ENCODE data around the gene NES.

The NES gene

DNA sequence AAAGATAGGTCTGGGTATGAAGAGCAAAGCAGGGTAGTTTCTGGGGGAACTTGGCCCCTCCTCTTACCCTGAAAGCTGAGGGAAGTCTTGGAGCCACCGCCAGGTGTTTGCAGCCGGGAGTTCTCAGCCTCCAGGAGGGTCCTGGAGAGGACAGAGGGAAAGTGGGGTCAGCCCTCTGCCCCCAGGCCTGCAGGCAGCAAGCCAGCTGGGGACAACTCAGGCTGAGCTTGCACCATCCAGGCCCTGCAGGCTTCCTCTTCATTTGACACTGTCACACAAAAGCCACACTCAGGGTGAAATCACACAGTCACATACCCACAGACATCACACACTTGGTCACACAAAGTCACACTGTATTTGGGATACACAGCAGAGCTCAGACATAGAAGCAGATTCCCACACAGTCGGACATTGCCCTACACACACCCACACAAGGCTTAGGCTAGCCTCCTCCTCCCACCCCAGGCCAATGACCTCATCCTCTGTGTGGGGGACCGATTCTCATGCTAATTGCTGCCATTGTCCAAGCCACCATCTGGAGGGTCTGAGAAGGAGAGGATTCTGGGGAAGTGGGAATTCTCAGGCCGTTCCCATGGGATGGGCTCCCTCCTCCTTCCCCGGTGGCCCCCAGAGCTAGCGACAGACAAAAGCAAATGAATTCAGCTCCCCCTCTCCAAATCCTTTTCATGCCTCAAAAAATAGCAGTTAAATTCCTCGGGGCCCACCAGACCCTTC lies 3.7 kb downstream of the NES start (continued):
- TF ChIP-seq, protein P1, sequence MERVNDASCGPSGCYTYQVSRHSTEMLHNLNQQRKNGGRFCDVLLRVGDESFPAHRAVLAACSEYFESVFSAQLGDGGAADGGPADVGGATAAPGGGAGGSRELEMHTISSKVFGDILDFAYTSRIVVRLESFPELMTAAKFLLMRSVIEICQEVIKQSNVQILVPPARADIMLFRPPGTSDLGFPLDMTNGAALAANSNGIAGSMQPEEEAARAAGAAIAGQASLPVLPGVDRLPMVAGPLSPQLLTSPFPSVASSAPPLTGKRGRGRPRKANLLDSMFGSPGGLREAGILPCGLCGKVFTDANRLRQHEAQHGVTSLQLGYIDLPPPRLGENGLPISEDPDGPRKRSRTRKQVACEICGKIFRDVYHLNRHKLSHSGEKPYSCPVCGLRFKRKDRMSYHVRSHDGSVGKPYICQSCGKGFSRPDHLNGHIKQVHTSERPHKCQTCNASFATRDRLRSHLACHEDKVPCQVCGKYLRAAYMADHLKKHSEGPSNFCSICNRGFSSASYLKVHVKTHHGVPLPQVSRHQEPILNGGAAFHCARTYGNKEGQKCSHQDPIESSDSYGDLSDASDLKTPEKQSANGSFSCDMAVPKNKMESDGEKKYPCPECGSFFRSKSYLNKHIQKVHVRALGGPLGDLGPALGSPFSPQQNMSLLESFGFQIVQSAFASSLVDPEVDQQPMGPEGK (tag by site-specific recombination; IDR thresholded peaks at IDR 0.05), result peak; percentile 83
- TF ChIP-seq ATF2 (tag by site-specific recombination; IDR thresholded peaks at IDR 0.05; ENCODE audit: low read depth) (peak; percentile 94), ZNF600 (tag by site-specific recombination; IDR thresholded peaks at IDR 0.05) (peak; percentile 75), IKZF3 (tag by site-specific recombination; IDR thresholded peaks at IDR 0.05) (peak; percentile 74; the same call in 1 of the 2 replicates), YY2 (tag by site-specific recombination; IDR thresholded peaks at IDR 0.05) (no peak), KLF9 (tag by site-specific recombination; IDR thresholded peaks at IDR 0.05; ENCODE audit: low read depth) (peak; percentile 32; the same call in 1 of the 2 replicates), ZNF76 (tag by site-specific recombination; IDR thresholded peaks at IDR 0.05; ENCODE audit: borderline replicate concordance, low read depth) (no peak), KLF10 (tag by site-specific recombination; IDR thresholded peaks at IDR 0.05) (no peak), INSM2 (tag by site-specific recombination; IDR thresholded peaks at IDR 0.05) (no peak), GLIS1 (tag by site-specific recombination; IDR thresholded peaks at IDR 0.05) (peak; percentile 98), ZNF324 (tag by site-specific recombination; IDR thresholded peaks at IDR 0.05) (0 out of 2 replicates have a peak, but pooled peaks have one; percentile 20), ZFHX2 (tag by site-specific recombination; conservative IDR thresholded peaks at IDR 0.05) (peak; percentile 99), MEIS1 (CRISPR knock-in tag; IDR thresholded peaks at IDR 0.05; ENCODE audit: borderline replicate concordance) (no peak), ZBTB21 (tag by site-specific recombination; IDR thresholded peaks at IDR 0.05) (0 out of 2 replicates have a peak, but pooled peaks have one; percentile 33), ZNF48 (tag by site-specific recombination; IDR thresholded peaks at IDR 0.05) (no peak), ZNF629 (tag by site-specific recombination; IDR thresholded peaks at IDR 0.05) (peak; percentile 69)
- TF ChIP-seq, protein P2, sequence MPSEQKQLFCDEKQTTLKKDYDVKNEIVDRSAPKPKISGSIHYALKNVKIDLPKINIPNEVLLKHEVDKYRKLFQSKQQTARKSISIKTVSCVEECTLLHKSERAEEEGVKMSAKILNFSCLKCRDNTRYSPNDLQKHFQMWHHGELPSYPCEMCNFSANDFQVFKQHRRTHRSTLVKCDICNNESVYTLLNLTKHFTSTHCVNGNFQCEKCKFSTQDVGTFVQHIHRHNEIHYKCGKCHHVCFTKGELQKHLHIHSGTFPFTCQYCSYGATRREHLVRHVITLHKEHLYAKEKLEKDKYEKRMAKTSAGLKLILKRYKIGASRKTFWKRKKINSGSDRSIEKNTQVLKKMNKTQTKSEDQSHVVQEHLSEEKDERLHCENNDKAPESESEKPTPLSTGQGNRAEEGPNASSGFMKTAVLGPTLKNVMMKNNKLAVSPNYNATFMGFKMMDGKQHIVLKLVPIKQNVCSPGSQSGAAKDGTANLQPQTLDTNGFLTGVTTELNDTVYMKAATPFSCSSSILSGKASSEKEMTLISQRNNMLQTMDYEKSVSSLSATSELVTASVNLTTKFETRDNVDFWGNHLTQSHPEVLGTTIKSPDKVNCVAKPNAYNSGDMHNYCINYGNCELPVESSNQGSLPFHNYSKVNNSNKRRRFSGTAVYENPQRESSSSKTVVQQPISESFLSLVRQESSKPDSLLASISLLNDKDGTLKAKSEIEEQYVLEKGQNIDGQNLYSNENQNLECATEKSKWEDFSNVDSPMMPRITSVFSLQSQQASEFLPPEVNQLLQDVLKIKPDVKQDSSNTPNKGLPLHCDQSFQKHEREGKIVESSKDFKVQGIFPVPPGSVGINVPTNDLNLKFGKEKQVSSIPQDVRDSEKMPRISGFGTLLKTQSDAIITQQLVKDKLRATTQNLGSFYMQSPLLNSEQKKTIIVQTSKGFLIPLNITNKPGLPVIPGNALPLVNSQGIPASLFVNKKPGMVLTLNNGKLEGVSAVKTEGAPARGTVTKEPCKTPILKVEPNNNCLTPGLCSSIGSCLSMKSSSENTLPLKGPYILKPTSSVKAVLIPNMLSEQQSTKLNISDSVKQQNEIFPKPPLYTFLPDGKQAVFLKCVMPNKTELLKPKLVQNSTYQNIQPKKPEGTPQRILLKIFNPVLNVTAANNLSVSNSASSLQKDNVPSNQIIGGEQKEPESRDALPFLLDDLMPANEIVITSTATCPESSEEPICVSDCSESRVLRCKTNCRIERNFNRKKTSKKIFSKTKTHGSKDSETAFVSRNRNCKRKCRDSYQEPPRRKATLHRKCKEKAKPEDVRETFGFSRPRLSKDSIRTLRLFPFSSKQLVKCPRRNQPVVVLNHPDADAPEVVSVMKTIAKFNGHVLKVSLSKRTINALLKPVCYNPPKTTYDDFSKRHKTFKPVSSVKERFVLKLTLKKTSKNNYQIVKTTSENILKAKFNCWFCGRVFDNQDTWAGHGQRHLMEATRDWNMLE (tag by site-specific recombination; conservative IDR thresholded peaks at IDR 0.05; ENCODE audit: low read depth), result no peak

All from HEK293 (cell line).